Measurements from ENCODE around the gene TAF8. TPM values are rescaled to one million over a fixed set of nuclear protein-coding genes. Genes with fewer than 3 reads are reported as not detected.

TAF8 gene
- total and polyA plus RNA-seq, 10 of the 15 experiments (the other 5 are each of a cell fraction or from before 2014, with no cell fraction given) = 11.7 to 30.9 (median 19.9) TPM

DNA sequence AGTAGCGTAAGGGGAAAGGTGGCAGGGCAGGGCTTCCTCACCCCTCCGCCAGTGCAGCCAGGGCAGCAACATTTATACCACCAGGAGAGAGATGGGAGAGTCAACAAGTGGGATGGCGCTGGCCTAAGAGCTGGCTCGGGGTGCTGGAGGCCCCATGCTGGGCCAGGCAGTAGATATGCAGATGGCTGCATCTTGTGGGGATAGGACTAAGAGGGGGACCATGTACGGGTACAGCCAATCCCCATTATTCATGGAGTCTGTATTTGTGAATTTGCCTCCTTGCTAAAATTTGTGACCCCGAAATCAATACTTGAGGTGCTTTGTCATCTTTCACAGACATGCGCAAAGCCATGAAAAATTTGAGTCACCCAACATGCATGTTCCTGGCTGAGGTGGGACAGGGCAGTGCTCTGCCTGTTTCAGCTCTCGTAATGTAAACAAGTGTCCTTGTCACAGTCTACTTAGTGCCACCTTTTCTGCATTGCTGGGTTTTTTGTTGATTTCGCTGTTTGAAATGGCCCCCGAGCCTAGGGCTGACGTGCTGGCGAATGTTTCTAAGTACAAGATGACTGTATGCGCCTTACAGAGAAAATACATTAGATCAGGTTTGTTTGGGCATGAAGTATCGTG lies 27.5 kb upstream of the TAF8 start:
- peak overlapping the region; percentile 81 for H3K27ac ChIP-seq (ENCODE audit: control insufficient read depth, insufficient read depth)
- no TSS peak for BruUV-seq (replicated peaks)
- H2AFZ ChIP-seq (ENCODE audit: control insufficient read depth, low read depth, low read length) = peak overlapping the region; percentile 88
- TF ChIP-seq MTA3 (IDR thresholded peaks at IDR 0.05; ENCODE audit: borderline replicate concordance, low read length) (0 out of 2 replicates have a peak, but pooled peaks have one; percentile 45), KDM1A (IDR thresholded peaks at IDR 0.05; ENCODE audit: borderline replicate concordance) (no peak), MTA2 (IDR thresholded peaks at IDR 0.05; ENCODE audit: low read depth) (peak; percentile 1; the same call in 1 of the 2 replicates), IKZF2 (IDR thresholded peaks at IDR 0.05) (0 out of 4 replicates have a peak, but pooled peaks of 1 of the 2 experiments have one; percentile 6)
- no peaks in the 10 kb centered on the region for H3K36me3 ChIP-seq (ENCODE audit: control insufficient read depth in 2 of 2, insufficient read depth in 2 of 2, low read length in 1 of 2)
- in situ Hi-C loops (cut with MboI) = no loop called here
- ChIA-PET CTCF (interaction anchor here (0.7 to 1.1 kb wide), 4 partner anchors 16 to 237 kb away, joined by 3 to 4 read pairs (median 3); partner anchors contain the start of genes BYSL and MED20), RAD21 (ENCODE audit: unreplicated experiment) (no interaction called here), SMC1A (ENCODE audit: uncharacterized antibody, unreplicated experiment) (interaction anchor here (1.0 to 1.6 kb wide), 4 partner anchors 17 to 81 kb away, joined by 3 to 6 read pairs (median 4); partner anchors contain the start of gene CCND3), POLR2A (interaction anchor here (0.7 kb wide), 1 partner anchor 29 kb away, joined by 3 read pairs; no protein-coding TSS in a partner anchor)
- H3K79me2 ChIP-seq (ENCODE audit: control insufficient read depth, insufficient read depth, low read length) = no peaks in the 10 kb centered on the region; the same call in 1 of the 2 replicates
- H3K27me3 ChIP-seq (replicated peaks in 1 of 2; ENCODE audit: control insufficient read depth in 2 of 2, insufficient read depth in 2 of 2, low read length in 1 of 2) = no peaks in the 10 kb centered on the region
- H3K9ac ChIP-seq (ENCODE audit: control insufficient read depth, insufficient read depth, low read length) = peak overlapping the region; percentile 40
- no peak overlapping the region for H3K4me3 ChIP-seq
- peak overlapping the region; percentile 77 for H3K4me2 ChIP-seq (ENCODE audit: control insufficient read depth, insufficient read depth)
- FAIRE-seq = no peak
- peak; percentile 1; the same call in 1 of the 3 replicates for ATAC-seq
- no peaks in the 10 kb centered on the region; the same call in 2 of the 3 replicates for H3K9me3 ChIP-seq (replicated peaks; ENCODE audit: control insufficient read depth, insufficient read depth, low read length)
- H3K4me1 ChIP-seq (ENCODE audit: control insufficient read depth, insufficient read depth, low read length) = peaks cover 61% of the 10 kb centered on the region
- no peaks in the 10 kb centered on the region for H4K20me1 ChIP-seq (ENCODE audit: control insufficient read depth, insufficient read depth)
- 31% methylated on average over 14 of the region's 14 CpGs for WGBS (ENCODE audit: insufficient coverage, insufficient replicate concordance, low lambda C conversion rate, missing lambda C conversion rate)
- DNase-seq (ENCODE audit: low read depth, low spot score) = no peak
- intact Hi-C loops (cut with micrococcal nuclease; ENCODE audit: unreplicated experiment) = no loop called here

Data from GM12878 (cell line).